Omental fat pad (tissue), 4 donors: ENCODE measurements around the gene C5orf47. TPM values are rescaled to one million over a fixed set of nuclear protein-coding genes. Genes with fewer than 3 reads are reported as not detected.

Source experiments
- ATAC-seq: fragments of 150-250 bp; one replicate; pipeline ENCODE4 v1.9.1; 2016; ENCODE audit warnings: mild to moderate bottlenecking, moderate library complexity; ENCODE audit not compliant: low FRiP score
- DNase-seq: peaks from one replicate; pipeline ENCODE4 v3.0.0-alpha.2; 2019; ENCODE audit warnings: low spot score
- total RNA-seq, 4 donors: library from RNA; depleted of rRNA; stranded (reverse); fragments of >200 nt; gene quantifications; one replicate each; pipeline ENCODE4 v1.1.0, GENCODE V29; 2016
- TF ChIP-seq, protein P1 (sequence below), 3 donors: fragments of 450-650 bp; IDR thresholded peaks; one replicate each; pipeline ENCODE4 v1.5.1; 2016 to 2017; ENCODE audit warnings: antibody characterized with exemption in 3 of 3, mild to moderate bottlenecking in 3 of 3, moderate library complexity in 2 of 3

The C5orf47 gene
- under 1 TPM in 1 of 4 donors, not detected in 3; 0.19 TPM for total RNA-seq

- ATAC-seq (no peak), DNase-seq (no peak)
- TF ChIP-seq, protein P1, sequence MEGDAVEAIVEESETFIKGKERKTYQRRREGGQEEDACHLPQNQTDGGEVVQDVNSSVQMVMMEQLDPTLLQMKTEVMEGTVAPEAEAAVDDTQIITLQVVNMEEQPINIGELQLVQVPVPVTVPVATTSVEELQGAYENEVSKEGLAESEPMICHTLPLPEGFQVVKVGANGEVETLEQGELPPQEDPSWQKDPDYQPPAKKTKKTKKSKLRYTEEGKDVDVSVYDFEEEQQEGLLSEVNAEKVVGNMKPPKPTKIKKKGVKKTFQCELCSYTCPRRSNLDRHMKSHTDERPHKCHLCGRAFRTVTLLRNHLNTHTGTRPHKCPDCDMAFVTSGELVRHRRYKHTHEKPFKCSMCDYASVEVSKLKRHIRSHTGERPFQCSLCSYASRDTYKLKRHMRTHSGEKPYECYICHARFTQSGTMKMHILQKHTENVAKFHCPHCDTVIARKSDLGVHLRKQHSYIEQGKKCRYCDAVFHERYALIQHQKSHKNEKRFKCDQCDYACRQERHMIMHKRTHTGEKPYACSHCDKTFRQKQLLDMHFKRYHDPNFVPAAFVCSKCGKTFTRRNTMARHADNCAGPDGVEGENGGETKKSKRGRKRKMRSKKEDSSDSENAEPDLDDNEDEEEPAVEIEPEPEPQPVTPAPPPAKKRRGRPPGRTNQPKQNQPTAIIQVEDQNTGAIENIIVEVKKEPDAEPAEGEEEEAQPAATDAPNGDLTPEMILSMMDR (IDR thresholded peaks at IDR 0.05), result no peak
Measured at GRCh38 chr5:173988554-173989431, at the start of gene C5orf47. TSS of gene C5orf47 (plus strand) at chr5:173989170. CDS start at chr5:173989264, 94 bp downstream.

GRCh38 chr5:173940269-173940668 lies 48.7 kb upstream of the C5orf47 start:
- DNase-seq (no peak), ATAC-seq (no peak)
- TF ChIP-seq, protein P1 (IDR thresholded peaks at IDR 0.05), result no peak

GRCh38 chr5:173941102-173941501 lies 47.9 kb upstream of the C5orf47 start:
- no peak for DNase-seq
- TF ChIP-seq, protein P1 (IDR thresholded peaks at IDR 0.05), result no peak
- no peak for ATAC-seq

GRCh38 chr5:173941758-173942401 lies 47.1 kb upstream of the C5orf47 start:
- no peak for ATAC-seq
- DNase-seq, result no peak
- TF ChIP-seq, protein P1 (IDR thresholded peaks at IDR 0.05), result no peak

GRCh38 chr5:173944511-173944910 lies 44.5 kb upstream of the C5orf47 start:
- ATAC-seq (no peak), DNase-seq (no peak)
- TF ChIP-seq, protein P1 (IDR thresholded peaks at IDR 0.05), result no peak

- no peak for ATAC-seq
- TF ChIP-seq, protein P1 (IDR thresholded peaks at IDR 0.05), result no peak
- DNase-seq, result no peak
Measured at GRCh38 chr5:173945160-173945559, 43.8 kb upstream of the C5orf47 start.
